HCT116 (cell line): ENCODE data around the gene ARHGAP40. TPM values are rescaled to one million over a fixed set of nuclear protein-coding genes. Genes with fewer than 3 reads are reported as not detected.

ENCODE experiments used
- ATAC-seq: fragments of 200-7000 bp; cut with Tn5 transposase; 2 replicates; pipeline ENCODE4 v1.9.1; 2020; ENCODE audit warnings: mild to moderate bottlenecking, moderate library complexity
- BruUV-seq: library from RNA; stranded (reverse); fragments of 400-500 nt; replicated peaks from 2 replicates; lab custom pipeline; 2021; lab: Mats Ljungman, UMichigan
- CTCF ChIA-PET: fragments of 300-600 bp; sonication (Branson Sonifier 250); formaldehyde crosslinking; loops from one replicate; lab custom pipeline; 2021; ENCODE audit warnings: antibody characterized with exemption; lab: Charles Lee
- POLR2A ChIA-PET: fragments of 300-600, 350-600 bp; sonication (Branson Sonifier 250); formaldehyde crosslinking; loops from one replicate; lab custom pipeline; 2021; ENCODE audit warnings: antibody characterized with exemption; lab: Charles Lee
- RAD21 ChIA-PET, 2 experiments: fragments of 300-600 bp; sonication (Branson Sonifier 250); formaldehyde crosslinking; loops; one replicate each; lab custom pipeline; 2023; ENCODE audit warnings: low total read pairs in 2 of 2; ENCODE audit not compliant: uncharacterized antibody in 2 of 2, unreplicated experiment in 2 of 2, low non-redundant PET in 1 of 2; lab: Charles Lee
- DNase-seq: peaks from one replicate; pipeline ENCODE4 v3.0.0-alpha.2; 2010; ENCODE audit warnings: low read depth, low spot score
- H2AFZ ChIP-seq: fragments of 200-600 bp; shearing (Covaris generic), sonication (generic); 2 replicates; pipeline ENCODE4 v1.6.1; 2017; ENCODE audit warnings: low read depth, mixed run types, mixed read lengths, antibody characterized with exemption, low read length; ENCODE audit not compliant: poor library complexity, severe bottlenecking
- H3K27ac ChIP-seq: 2 replicates; pipeline ENCODE4 v1.5.1; 2012; ENCODE audit warnings: low read depth, low read length
- H3K27me3 ChIP-seq: fragments of 200-600 bp; sonication (generic); 2 replicates; pipeline ENCODE4 v1.6.1; 2016; ENCODE audit warnings: mixed run types, low read length, mixed read lengths; ENCODE audit not compliant: insufficient read depth
- H3K36me3 ChIP-seq, 2 experiments: fragments of 200-500 bp in 1 of 2; fragments of 200-600 bp in 1 of 2; sonication (Bioruptor generic) in 1 of 2; sonication (generic) in 1 of 2; 2 replicates each; pipeline versions ENCODE4 v1.5.1 to v1.6.1; 2014 to 2016; ENCODE audit warnings: low read length in 2 of 2, inconsistent platforms in 1 of 2, mixed read lengths in 1 of 2, mixed run types in 1 of 2; ENCODE audit not compliant: insufficient read depth in 2 of 2, control insufficient read depth in 1 of 2
- H3K4me1 ChIP-seq, 2 experiments: fragments of 200-600 bp in 1 of 2; sonication (generic) in 1 of 2; 2 replicates each; pipeline versions ENCODE4 v1.5.1 to v1.6.1; 2012 to 2017; ENCODE audit warnings: low read length in 2 of 2, inconsistent platforms in 1 of 2, mild to moderate bottlenecking in 1 of 2, mixed read lengths in 1 of 2, mixed run types in 1 of 2, moderate library complexity in 1 of 2; ENCODE audit not compliant: insufficient read depth in 2 of 2, control insufficient read depth in 1 of 2
- H3K4me2 ChIP-seq: fragments of 200-600 bp; sonication (generic); 2 replicates; pipeline ENCODE4 v1.6.1; 2017; ENCODE audit warnings: mixed run types, low read length, mixed read lengths
- H3K4me3 ChIP-seq, 2 experiments: fragments of 200-600 bp in 1 of 2; sonication (generic) in 1 of 2; replicated peaks in 1 of 2; 2 replicates each; pipeline ENCODE4 v1.5.1; 2011 to 2016; ENCODE audit warnings: low read length in 2 of 2, control low read depth in 1 of 2, low read depth in 1 of 2, mild to moderate bottlenecking in 1 of 2, mixed read lengths in 1 of 2, mixed run types in 1 of 2
- H3K79me2 ChIP-seq: fragments of 200-600 bp; sonication (generic); 2 replicates; pipeline ENCODE4 v1.6.1; 2017; ENCODE audit warnings: mild to moderate bottlenecking, mixed run types, low read length, moderate library complexity, mixed read lengths; ENCODE audit not compliant: insufficient read depth
- H3K9ac ChIP-seq: fragments of 200-600 bp; sonication (generic); 2 replicates; pipeline ENCODE4 v1.6.1; 2016; ENCODE audit warnings: low read length, mixed read lengths
- H3K9me2 ChIP-seq: fragments of 200-600 bp; sonication (generic), shearing (Covaris generic); 2 replicates; pipeline ENCODE4 v1.6.1; 2017; ENCODE audit warnings: mixed run types, mild to moderate bottlenecking, moderate library complexity; ENCODE audit not compliant: insufficient read depth
- H3K9me3 ChIP-seq, 2 experiments: fragments of 200-500 bp in 1 of 2; fragments of 200-600 bp in 1 of 2; sonication (Bioruptor generic) in 1 of 2; sonication (generic) in 1 of 2; 2 replicates each; pipeline ENCODE4 v1.6.1; 2014 to 2017; ENCODE audit warnings: low read length in 2 of 2, mixed read lengths in 2 of 2, inconsistent platforms in 1 of 2, low read depth in 1 of 2, mild to moderate bottlenecking in 1 of 2, mixed run types in 1 of 2, moderate library complexity in 1 of 2; ENCODE audit not compliant: control insufficient read depth in 1 of 2, insufficient read depth in 1 of 2
- H4K20me1 ChIP-seq: fragments of 200-600 bp; sonication (generic), shearing (Covaris generic); 2 replicates; pipeline ENCODE4 v1.6.1; 2017; ENCODE audit warnings: mixed run types, mild to moderate bottlenecking, moderate library complexity; ENCODE audit not compliant: insufficient read depth
- CBX3 ChIP-seq: IDR thresholded peaks from 2 replicates; pipeline ENCODE4 v1.6.1; 2012; ENCODE audit warnings: low read depth
- CTCF ChIP-seq, 3 experiments: fragments of 200-600 bp in 1 of 3; sonication (generic) in 1 of 3; IDR thresholded peaks in 2 of 3; conservative IDR thresholded peaks in 1 of 3; 2 replicates each; pipeline ENCODE4 v1.5.1; 2012 to 2017; ENCODE audit warnings: low read depth in 2 of 3, low read length in 2 of 3, antibody characterized with exemption in 1 of 3, borderline replicate concordance in 1 of 3, control low read depth in 1 of 3, mild to moderate bottlenecking in 1 of 3, mixed read lengths in 1 of 3, mixed run types in 1 of 3, moderate library complexity in 1 of 3; ENCODE audit not compliant: insufficient read depth in 1 of 3
- EGR1 ChIP-seq: IDR thresholded peaks from 2 replicates; pipeline ENCODE4 v1.6.1; 2012; ENCODE audit warnings: low read depth
- ELF1 ChIP-seq: IDR thresholded peaks from 2 replicates; pipeline ENCODE4 v1.6.1; 2012; ENCODE audit warnings: low read depth, borderline replicate concordance
- FOSL1 ChIP-seq: IDR thresholded peaks from 2 replicates; pipeline ENCODE4 v1.6.1; 2012; ENCODE audit warnings: low read depth
- JUND ChIP-seq: IDR thresholded peaks from 2 replicates; pipeline ENCODE4 v1.6.1; 2012
- MAX ChIP-seq: IDR thresholded peaks from 2 replicates; pipeline ENCODE4 v1.6.1; 2012
- POLR2A ChIP-seq: IDR thresholded peaks from 2 replicates; pipeline ENCODE4 v1.7.0; 2011; ENCODE audit warnings: borderline replicate concordance; ENCODE audit not compliant: insufficient read depth, insufficient read length; ENCODE audit errors: extremely low read depth
- POLR2AphosphoS5 ChIP-seq: IDR thresholded peaks from 2 replicates; pipeline ENCODE4 v1.6.1; 2011; ENCODE audit warnings: mild to moderate bottlenecking, low read depth, low read length, moderate library complexity
- REST ChIP-seq: IDR thresholded peaks from 2 replicates; pipeline ENCODE4 v1.6.1; 2012; ENCODE audit warnings: low read depth
- SIN3A ChIP-seq: IDR thresholded peaks from 2 replicates; pipeline ENCODE4 v1.6.1; 2012; ENCODE audit warnings: low read depth
- SP1 ChIP-seq: IDR thresholded peaks from 2 replicates; pipeline ENCODE4 v1.6.1; 2012; ENCODE audit warnings: low read depth
- SRF ChIP-seq: IDR thresholded peaks from 2 replicates; pipeline ENCODE4 v1.6.1; 2012; ENCODE audit warnings: low read depth
- TCF7L2 ChIP-seq: IDR thresholded peaks from 2 replicates; pipeline ENCODE4 v1.7.0; 2011; ENCODE audit warnings: borderline replicate concordance, inconsistent platforms; ENCODE audit not compliant: insufficient read depth, insufficient read length; ENCODE audit errors: extremely low read depth
- ZFX ChIP-seq: fragments of 450-650 bp; IDR thresholded peaks from 2 replicates; pipeline ENCODE4 v1.6.1; 2017
- ZNF274 ChIP-seq: fragments of 200-500 bp; sonication (Bioruptor generic); IDR thresholded peaks from 2 replicates; pipeline ENCODE4 v1.6.1; 2014; ENCODE audit warnings: mild to moderate bottlenecking, low read depth, low read length, inconsistent platforms
- intact Hi-C: fragments of 100-400 bp; cut with micrococcal nuclease; formaldehyde crosslinking; loops from 2 replicates; pipeline ENCODE4 v1.10.0; 2022
- total RNA-seq: library from RNA; stranded (reverse); gene quantifications from one replicate; pipeline ENCODE4 v1.2.1, GENCODE V29; 2021; ENCODE audit not compliant: unreplicated experiment
- TF ChIP-seq, protein P1 (sequence below): IDR thresholded peaks from 2 replicates; pipeline ENCODE4 v1.6.1; 2012
- TF ChIP-seq, protein P2 (sequence below): IDR thresholded peaks from 2 replicates; pipeline ENCODE4 v1.6.1; 2011; ENCODE audit warnings: mild to moderate bottlenecking, low read length, moderate library complexity; ENCODE audit not compliant: insufficient replicate concordance; ENCODE audit errors: extremely low read depth

The ARHGAP40 gene
- total RNA-seq, 1 experiment from 2014 or later, result 3.4 TPM

GRCh38 chr20:38569747-38570525, 31.7 kb upstream of the ARHGAP40 start:
- ATAC-seq, result no peak

More at GRCh38 chr20:38569747-38570525, 31.7 kb upstream of the ARHGAP40 start:
- no peaks in the 10 kb centered on the region for H3K9me3 ChIP-seq
- H3K4me3 ChIP-seq, result no peak overlapping the region
- no peaks in the 10 kb centered on the region for H4K20me1 ChIP-seq
- no peaks in the 10 kb centered on the region for H3K27me3 ChIP-seq
- no peak overlapping the region for H3K4me2 ChIP-seq
- CTCF ChIA-PET, result no interaction called here
- no peak overlapping the region for H3K27ac ChIP-seq
- POLR2A ChIA-PET, result no interaction called here
- RAD21 ChIA-PET, result no interaction called here
- no peaks in the 10 kb centered on the region for H3K79me2 ChIP-seq
- no TSS peak for BruUV-seq
- peaks cover 5 to 8% of the 10 kb centered on the region in 2 experiments; a peak in 2 of 4 replicates for H3K36me3 ChIP-seq
- H3K9ac ChIP-seq, result no peak overlapping the region
- no peaks in the 10 kb centered on the region for H3K4me1 ChIP-seq
- no peak overlapping the region for H2AFZ ChIP-seq
- DNase-seq, result no peak
- TF ChIP-seq ZFX, result no peak
- TF ChIP-seq CBX3, result no peak
- no peak for TF ChIP-seq ELF1
- TF ChIP-seq FOSL1, result no peak
- no peak for TF ChIP-seq SRF
- TF ChIP-seq MAX, result no peak
- no peak for TF ChIP-seq EGR1
- TF ChIP-seq POLR2A, result no peak
- no peak for TF ChIP-seq TCF7L2
- no peak for TF ChIP-seq REST
- no peak for TF ChIP-seq SIN3A
- TF ChIP-seq, protein P1, sequence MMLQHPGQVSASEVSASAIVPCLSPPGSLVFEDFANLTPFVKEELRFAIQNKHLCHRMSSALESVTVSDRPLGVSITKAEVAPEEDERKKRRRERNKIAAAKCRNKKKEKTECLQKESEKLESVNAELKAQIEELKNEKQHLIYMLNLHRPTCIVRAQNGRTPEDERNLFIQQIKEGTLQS, result no peak
- TF ChIP-seq CTCF (IDR thresholded peaks at IDR 0.05 in 2 of 3, conservative IDR thresholded peaks at IDR 0.05 in 1 of 3; ENCODE audit: borderline replicate concordance in 1 of 3, insufficient read depth in 1 of 3, low read depth in 2 of 3, low read length in 2 of 3), result no peak
- TF ChIP-seq ZNF274, result no peak
- TF ChIP-seq, protein P2, sequence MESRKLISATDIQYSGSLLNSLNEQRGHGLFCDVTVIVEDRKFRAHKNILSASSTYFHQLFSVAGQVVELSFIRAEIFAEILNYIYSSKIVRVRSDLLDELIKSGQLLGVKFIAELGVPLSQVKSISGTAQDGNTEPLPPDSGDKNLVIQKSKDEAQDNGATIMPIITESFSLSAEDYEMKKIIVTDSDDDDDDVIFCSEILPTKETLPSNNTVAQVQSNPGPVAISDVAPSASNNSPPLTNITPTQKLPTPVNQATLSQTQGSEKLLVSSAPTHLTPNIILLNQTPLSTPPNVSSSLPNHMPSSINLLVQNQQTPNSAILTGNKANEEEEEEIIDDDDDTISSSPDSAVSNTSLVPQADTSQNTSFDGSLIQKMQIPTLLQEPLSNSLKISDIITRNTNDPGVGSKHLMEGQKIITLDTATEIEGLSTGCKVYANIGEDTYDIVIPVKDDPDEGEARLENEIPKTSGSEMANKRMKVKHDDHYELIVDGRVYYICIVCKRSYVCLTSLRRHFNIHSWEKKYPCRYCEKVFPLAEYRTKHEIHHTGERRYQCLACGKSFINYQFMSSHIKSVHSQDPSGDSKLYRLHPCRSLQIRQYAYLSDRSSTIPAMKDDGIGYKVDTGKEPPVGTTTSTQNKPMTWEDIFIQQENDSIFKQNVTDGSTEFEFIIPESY, result no peak
- no peak for TF ChIP-seq JUND
- TF ChIP-seq POLR2AphosphoS5, result no peak
- TF ChIP-seq SP1, result no peak
- intact Hi-C loops, result no loop called here
- no peaks in the 10 kb centered on the region for H3K9me2 ChIP-seq
